K562 (cell line): ENCODE results near the gene FBXL22. TPM values are rescaled to one million over a fixed set of nuclear protein-coding genes. Genes with fewer than 3 reads are reported as not detected.

ENCODE experiments used
- ATAC-seq: fragments of 200-7000 bp; cut with Tn5 transposase; 3 replicates; pipeline ENCODE4 v1.9.1; 2020; ENCODE audit warnings: moderate library complexity
- BruUV-seq: library from RNA; stranded (reverse); fragments of 400-500 nt; replicated peaks from 2 replicates; lab custom pipeline; 2021; lab: Mats Ljungman, UMichigan
- CTCF ChIA-PET: fragments of 300-600 bp; formaldehyde crosslinking; extraction: SDS; loops from one replicate; lab custom pipeline; 2021; ENCODE audit warnings: low intra/inter-chr PET ratio; lab: Yijun Ruan, JAX
- POLR2A ChIA-PET: fragments of 300-600, 350-650 bp; sonication (Branson Sonifier 250); formaldehyde crosslinking; extraction: SDS; loops from one replicate; lab custom pipeline; 2021; ENCODE audit warnings: antibody characterized with exemption, inconsistent platforms; lab: Yijun Ruan, JAX
- DNase-seq, 4 experiments: peaks; one replicate each; pipeline versions ENCODE4 v3.0.0 to v3.0.0-alpha.2; 2011 to 2018; ENCODE audit warnings: low spot score in 3 of 4, mixed read lengths in 3 of 4; ENCODE audit errors: extremely low read depth in 1 of 4
- FAIRE-seq: peaks from 2 replicates; lab custom pipeline; 2011; peaks lifted over from hg19 to GRCh38; lab: Jason Lieb, UNC
- H2AFZ ChIP-seq: 2 replicates; pipeline ENCODE4 v1.6.0; 2011; ENCODE audit warnings: low read depth, low read length, control low read depth, inconsistent platforms
- H3K27ac ChIP-seq: fragments of 200-600 bp; 3 replicates; pipeline ENCODE4 v1.8.0; 2011; ENCODE audit warnings: low read depth, mild to moderate bottlenecking, control low read depth, inconsistent platforms, low read length, moderate library complexity, mixed read lengths; ENCODE audit errors: extremely low read depth
- H3K27me3 ChIP-seq, 2 experiments: fragments of 300-600 bp in 1 of 2; 2 replicates in 1 of 2; 3 replicates in 1 of 2; pipeline versions ENCODE4 v1.6.0 to v1.8.0; 2011; ENCODE audit warnings: inconsistent platforms in 2 of 2, low read length in 2 of 2, mild to moderate bottlenecking in 1 of 2, mixed read lengths in 1 of 2, moderate library complexity in 1 of 2; ENCODE audit not compliant: control insufficient read depth in 2 of 2, insufficient read depth in 2 of 2
- H3K36me3 ChIP-seq: fragments of 300-600 bp; 3 replicates; pipeline ENCODE4 v1.8.0; 2011; ENCODE audit warnings: mild to moderate bottlenecking, low read length, inconsistent platforms; ENCODE audit not compliant: control insufficient read depth, insufficient read depth
- H3K4me1 ChIP-seq, 2 experiments: fragments of 200-600 bp in 1 of 2; replicated peaks in 1 of 2; 2 replicates in 1 of 2; 3 replicates in 1 of 2; pipeline versions ENCODE4 v1.5.1 to v1.8.0; 2011; ENCODE audit warnings: inconsistent platforms in 2 of 2, low read length in 2 of 2, mild to moderate bottlenecking in 1 of 2, mixed read lengths in 1 of 2, moderate library complexity in 1 of 2; ENCODE audit not compliant: control insufficient read depth in 2 of 2, insufficient read depth in 2 of 2
- H3K4me2 ChIP-seq: 2 replicates; pipeline ENCODE4 v1.6.1; 2011; ENCODE audit warnings: low read length, control low read depth, inconsistent platforms, mixed read lengths; ENCODE audit not compliant: insufficient read depth
- H3K4me3 ChIP-seq: fragments of 200-600 bp; sonication (generic), shearing (Covaris generic); 2 replicates; pipeline ENCODE4 v1.5.1; 2016; ENCODE audit warnings: control low read depth, inconsistent platforms
- H3K79me2 ChIP-seq: fragments of 200-600 bp; 3 replicates; pipeline ENCODE4 v1.8.0; 2011; ENCODE audit warnings: low read length, inconsistent platforms; ENCODE audit not compliant: control insufficient read depth, insufficient read depth
- H3K9ac ChIP-seq, 2 experiments: 2 replicates each; pipeline versions ENCODE4 v1.6.0 to v1.6.1; 2011; ENCODE audit warnings: low read depth in 2 of 2, low read length in 2 of 2, control low read depth in 1 of 2, inconsistent platforms in 1 of 2, mild to moderate bottlenecking in 1 of 2, mixed read lengths in 1 of 2; ENCODE audit not compliant: insufficient read depth in 1 of 2
- H3K9me1 ChIP-seq: one replicate; pipeline ENCODE4 v1.6.0; 2011; ENCODE audit warnings: inconsistent platforms, mild to moderate bottlenecking, low read length, moderate library complexity; ENCODE audit not compliant: control insufficient read depth, insufficient read depth
- H3K9me3 ChIP-seq: replicated peaks from 2 replicates; pipeline ENCODE4 v1.5.1; 2011; ENCODE audit warnings: low read depth, low read length, inconsistent platforms; ENCODE audit not compliant: control insufficient read depth, insufficient read depth
- H4K20me1 ChIP-seq: replicated peaks from 2 replicates; pipeline ENCODE4 v1.6.1; 2011; ENCODE audit warnings: low read length, inconsistent platforms, mixed read lengths; ENCODE audit not compliant: control insufficient read depth, insufficient read depth
- ARNT ChIP-seq, 2 experiments: fragments of 450-650 bp; IDR thresholded peaks; 2 replicates each; pipeline ENCODE4 v1.6.1; 2016; ENCODE audit warnings: mild to moderate bottlenecking in 1 of 2
- HNRNPL ChIP-seq: fragments of 200-400 bp; formaldehyde crosslinking; IDR thresholded peaks from 2 replicates; pipeline ENCODE4 v1.6.1; 2017; ENCODE audit warnings: low read depth, mild to moderate bottlenecking, low read length
- ILK ChIP-seq: fragments of 450-650 bp; IDR thresholded peaks from 2 replicates; pipeline ENCODE4 v1.6.1; 2016; ENCODE audit warnings: missing genetic modification characterization, low read depth, mild to moderate bottlenecking, missing compliant biosample characterization, moderate library complexity, borderline replicate concordance
- MCM5 ChIP-seq: fragments of 450-650 bp; IDR thresholded peaks from 2 replicates; pipeline ENCODE4 v1.6.1; 2016; ENCODE audit warnings: low read depth
- NEUROD1 ChIP-seq: fragments of 150-350 bp; IDR thresholded peaks from 2 replicates; pipeline ENCODE4 v1.6.1; 2014; ENCODE audit warnings: borderline replicate concordance, low read length, low read depth; ENCODE audit not compliant: partially characterized antibody
- RBM14 ChIP-seq: fragments of 200-400 bp; formaldehyde crosslinking; IDR thresholded peaks from 2 replicates; pipeline ENCODE4 v1.6.1; 2018; ENCODE audit warnings: low read depth, mild to moderate bottlenecking, low read length, moderate library complexity, borderline replicate concordance; ENCODE audit not compliant: insufficient read depth
- SAFB2 ChIP-seq: fragments of 200-400 bp; formaldehyde crosslinking; IDR thresholded peaks from 2 replicates; pipeline ENCODE4 v1.6.1; 2018; ENCODE audit warnings: borderline replicate concordance, low read length, low read depth, moderate library complexity; ENCODE audit not compliant: severe bottlenecking
- THRAP3 ChIP-seq: fragments of 450-650 bp; IDR thresholded peaks from 2 replicates; pipeline ENCODE4 v1.6.1; 2016; ENCODE audit warnings: mild to moderate bottlenecking, inconsistent platforms, borderline replicate concordance
- ZNF766 ChIP-seq: fragments of 200-800 bp; sonication (Bioruptor generic); conservative IDR thresholded peaks from 2 replicates; pipeline ENCODE4 v1.6.1; 2016; ENCODE audit warnings: missing genetic modification characterization, missing compliant biosample characterization
- WGBS: fragments of 100-300 bp; shearing (Covaris generic); methylation state at CpG from one replicate; pipeline ENCODE4 v1.1.6; 2016; ENCODE audit warnings: low coverage, mixed read lengths; ENCODE audit not compliant: insufficient coverage; ENCODE audit errors: missing lambda C conversion rate; 5-methylcytosine and 5-hydroxymethylcytosine counted together
- in situ Hi-C: fragments of 300-500 bp; cut with MboI; formaldehyde crosslinking; loops from 4 replicates; pipeline ENCODE4 v1.15.0; 2018; ENCODE audit warnings: inconsistent platforms, mixed read lengths
- intact Hi-C: fragments of 100-400 bp; cut with micrococcal nuclease; formaldehyde crosslinking; loops from 2 replicates; pipeline ENCODE4 v1.14.2; 2022
- polyA plus RNA-seq, 8 experiments: library from polyadenylated mRNA; depleted of rRNA in 4 of 8; stranded (reverse) in 5 of 8; unstranded in 3 of 8; fragments of >200 nt; fragmentation: Nextera tagmentation in 2 of 8; fragmentation: Illumina TruSeq in 1 of 8; extraction: Ambion mirVana in 2 of 8; extraction: Trizol in 1 of 8; gene quantifications; 2 replicates each; pipeline versions ENCODE4 v1.2.1 to v1.2.3, GENCODE V29; 2011 to 2014; ENCODE audit warnings: inconsistent platforms in 1 of 8, missing spikeins in 1 of 8
- total RNA-seq, 7 experiments: library from RNA; depleted of rRNA in 6 of 7; stranded (reverse); fragments of >200 nt in 6 of 7; fragmentation: Illumina TruSeq in 2 of 7; extraction: Trizol in 2 of 7; gene quantifications; 2 replicates each; pipeline versions ENCODE4 v1.2.1 to v1.2.3, GENCODE V29; 2011 to 2021; ENCODE audit warnings: low replicate concordance in 1 of 7

FBXL22 gene
- total and polyA plus RNA-seq, 9 of the 15 experiments (the other 6 are each of a cell fraction or from before 2014, with no cell fraction given) = not detected

GRCh38 chr15:63600001-63600615 is 2.9 kb downstream of the FBXL22 start:
- BruUV-seq = no TSS peak
- H3K36me3 ChIP-seq = peaks cover 2% of the 10 kb centered on the region; the same call in 1 of the 3 replicates
- 86% methylated on average over 17 of the region's 26 CpGs for WGBS
- H3K4me1 ChIP-seq = peaks cover 0 to 18% of the 10 kb centered on the region in 2 experiments; a peak in 2 of 5 replicates
- in situ Hi-C loops (no loop called here), intact Hi-C loops (no loop called here)
- no peak overlapping the region for H3K4me3 ChIP-seq
- POLR2A ChIA-PET = interaction anchor here (1.2 kb wide), 1 partner anchor 12 kb away, joined by 4 read pairs; no protein-coding TSS in a partner anchor
- FAIRE-seq (no peak), DNase-seq (no peak), ATAC-seq (no peak)
- peak overlapping the region in 1 of 2 experiments; percentile 17; a peak in 2 of 4 replicates for H3K9ac ChIP-seq
- H3K9me3 ChIP-seq = no peaks in the 10 kb centered on the region
- no peak for TF ChIP-seq ILK (tag)
- no peak for TF ChIP-seq THRAP3
- no peak for TF ChIP-seq MCM5
- TF ChIP-seq NEUROD1 = no peak
- no peak for TF ChIP-seq RBM14
- no peak for TF ChIP-seq SAFB2
- TF ChIP-seq ZNF766 (CRISPR knock-in tag) = no peak
- no peak for TF ChIP-seq ARNT (IDR thresholded peaks at IDR 0.05)
- TF ChIP-seq HNRNPL = no peak
- H3K27ac ChIP-seq = no peak overlapping the region
- H3K4me2 ChIP-seq = no peak overlapping the region
- H3K79me2 ChIP-seq = no peaks in the 10 kb centered on the region
- no peaks in the 10 kb centered on the region for H3K27me3 ChIP-seq
- H4K20me1 ChIP-seq = no peaks in the 10 kb centered on the region
- H3K9me1 ChIP-seq = no peaks in the 10 kb centered on the region
- no peak overlapping the region for H2AFZ ChIP-seq
- CTCF ChIA-PET = interaction anchor here (0.7 to 0.8 kb wide), 2 partner anchors 130 to 134 kb away, joined by 3 read pairs; no protein-coding TSS in a partner anchor
